Suprapubic skin (tissue), 4 donors: Measurements from ENCODE around the gene TMEM208. TPM values are rescaled to one million over a fixed set of nuclear protein-coding genes. Genes with fewer than 3 reads are reported as not detected.

Experiments used
- DNase-seq, 2 donors: peaks; one replicate each; pipeline ENCODE4 v3.0.0-alpha.2; 2019; ENCODE audit warnings: low spot score in 2 of 2
- H3K27ac ChIP-seq: fragments of 200-600 bp; sonication (generic); one replicate; pipeline ENCODE4 v1.5.1; 2019
- H3K27me3 ChIP-seq: fragments of 200-600 bp; sonication (generic); one replicate; pipeline ENCODE4 v1.5.1; 2019
- H3K36me3 ChIP-seq: fragments of 200-600 bp; sonication (generic); one replicate; pipeline ENCODE4 v1.5.1; 2019
- H3K4me1 ChIP-seq: fragments of 200-600 bp; sonication (generic); one replicate; pipeline ENCODE4 v1.5.1; 2019
- H3K4me3 ChIP-seq: fragments of 200-600 bp; sonication (generic); one replicate; pipeline ENCODE4 v1.5.1; 2019; ENCODE audit warnings: mild to moderate bottlenecking
- H3K9me3 ChIP-seq: fragments of 200-600 bp; sonication (generic); one replicate; pipeline ENCODE4 v1.5.1; 2019
- CTCF ChIP-seq, 2 donors: fragments of 200-600 bp in 1 of 2; fragments of 450-650 bp in 1 of 2; sonication (generic) in 1 of 2; IDR thresholded peaks; one replicate each; pipeline ENCODE4 v1.5.1; 2016 to 2019; ENCODE audit warnings: antibody characterized with exemption in 2 of 2, mild to moderate bottlenecking in 1 of 2, moderate library complexity in 1 of 2
- EP300 ChIP-seq: sonication (generic); formaldehyde crosslinking; IDR thresholded peaks from one replicate; pipeline ENCODE4 v1.6.1; 2017; ENCODE audit warnings: antibody characterized with exemption
- POLR2A ChIP-seq, 2 donors: fragments of 450-650 bp; IDR thresholded peaks; one replicate each; pipeline ENCODE4 v1.6.1; 2017; ENCODE audit warnings: antibody characterized with exemption in 2 of 2, mild to moderate bottlenecking in 2 of 2, moderate library complexity in 2 of 2
- POLR2AphosphoS5 ChIP-seq, 3 donors: sonication (generic); formaldehyde crosslinking; IDR thresholded peaks; one replicate each; pipeline ENCODE4 v1.6.1; 2017; ENCODE audit warnings: antibody characterized with exemption in 3 of 3
- WGBS: methylation state at CpG from one replicate; pipeline ENCODE4 v1.1.5; 2018; 5-methylcytosine and 5-hydroxymethylcytosine counted together
- total RNA-seq, 4 donors: library from RNA; depleted of rRNA; stranded (reverse); fragments of >200 nt; gene quantifications; one replicate each; pipeline ENCODE4 v1.1.0, GENCODE V29; 2016

The TMEM208 gene
- total RNA-seq, 4 donors from 2014 or later, result 32.8 to 46.8 (median 40.0) TPM

- WGBS, result 82% methylated on average over 9 of the region's 9 CpGs
- H3K4me3 ChIP-seq, result no peak overlapping the region
- no peak for DNase-seq
Measured at GRCh38 chr16:67264277-67264676, 37.3 kb downstream of the TMEM208 start.

GRCh38 chr16:67264866-67265265 is 37.9 kb downstream of the TMEM208 start:
- no peaks in the 10 kb centered on the region for H3K36me3 ChIP-seq
- 75% methylated on average over 5 of the region's 5 CpGs for WGBS
- no peaks in the 10 kb centered on the region for H3K9me3 ChIP-seq
- no peak overlapping the region for H3K27ac ChIP-seq
- TF ChIP-seq CTCF (IDR thresholded peaks at IDR 0.05) (no peak), POLR2A (IDR thresholded peaks at IDR 0.05) (no peak), POLR2AphosphoS5 (IDR thresholded peaks at IDR 0.05) (no peak), EP300 (no peak)
- no peaks in the 10 kb centered on the region for H3K4me1 ChIP-seq
- DNase-seq, result no peak
- no peaks in the 10 kb centered on the region for H3K27me3 ChIP-seq
- no peak overlapping the region for H3K4me3 ChIP-seq

More at GRCh38 chr16:67264277-67264676, 37.3 kb downstream of the TMEM208 start:
- H3K36me3 ChIP-seq, result no peaks in the 10 kb centered on the region
- H3K27me3 ChIP-seq, result no peaks in the 10 kb centered on the region
- no peak overlapping the region for H3K27ac ChIP-seq
- H3K4me1 ChIP-seq, result no peaks in the 10 kb centered on the region
- H3K9me3 ChIP-seq, result no peaks in the 10 kb centered on the region
- no peak for TF ChIP-seq POLR2A (IDR thresholded peaks at IDR 0.05)
- TF ChIP-seq POLR2AphosphoS5 (IDR thresholded peaks at IDR 0.05), result no peak
- no peak for TF ChIP-seq EP300
- no peak for TF ChIP-seq CTCF (IDR thresholded peaks at IDR 0.05)

- no peak for DNase-seq
- Histone ChIP-seq H3K27ac (no peak overlapping the region), H3K9me3 (no peaks in the 10 kb centered on the region), H3K27me3 (no peaks in the 10 kb centered on the region), H3K36me3 (no peaks in the 10 kb centered on the region), H3K4me1 (no peaks in the 10 kb centered on the region), H3K4me3 (no peak overlapping the region)
- 54% methylated on average over 7 of the region's 8 CpGs for WGBS
- no peak for TF ChIP-seq CTCF (IDR thresholded peaks at IDR 0.05)
- TF ChIP-seq EP300, result no peak
- TF ChIP-seq POLR2AphosphoS5 (IDR thresholded peaks at IDR 0.05), result no peak
- TF ChIP-seq POLR2A (IDR thresholded peaks at IDR 0.05), result no peak
Measured at GRCh38 chr16:67265834-67266233, 38.9 kb downstream of the TMEM208 start.

DNA sequence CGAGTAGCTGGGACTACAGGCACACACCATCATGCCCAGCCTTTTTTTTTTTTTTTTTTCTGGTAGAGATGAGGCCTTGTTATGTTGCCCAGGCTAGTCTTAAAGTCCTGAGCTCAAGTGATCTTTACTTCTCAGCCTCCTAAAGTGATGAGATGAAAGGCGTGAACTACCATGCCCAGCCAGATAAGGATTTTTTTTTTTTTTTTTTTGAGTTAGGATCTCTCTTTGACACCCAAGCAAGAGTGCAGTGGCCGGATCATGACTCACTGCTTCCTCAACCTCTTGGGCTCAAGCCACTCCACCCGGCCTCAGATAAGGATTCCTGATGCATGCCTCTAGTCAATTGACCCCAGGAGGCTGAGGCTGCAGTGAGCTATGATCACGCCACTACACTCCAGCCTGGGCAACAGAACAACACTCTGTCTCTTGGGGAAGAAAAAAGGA is 41.2 kb downstream of the TMEM208 start:
- no peak for DNase-seq
- H3K4me3 ChIP-seq, result no peak overlapping the region
- H3K36me3 ChIP-seq, result no peaks in the 10 kb centered on the region
- no peaks in the 10 kb centered on the region for H3K27me3 ChIP-seq
- no peak overlapping the region for H3K27ac ChIP-seq
- TF ChIP-seq POLR2AphosphoS5 (IDR thresholded peaks at IDR 0.05) (no peak), CTCF (IDR thresholded peaks at IDR 0.05) (no peak), EP300 (no peak), POLR2A (IDR thresholded peaks at IDR 0.05) (no peak)
- 53% methylated on average over 5 of the region's 5 CpGs for WGBS
- no peaks in the 10 kb centered on the region for H3K9me3 ChIP-seq
- no peaks in the 10 kb centered on the region for H3K4me1 ChIP-seq

DNA sequence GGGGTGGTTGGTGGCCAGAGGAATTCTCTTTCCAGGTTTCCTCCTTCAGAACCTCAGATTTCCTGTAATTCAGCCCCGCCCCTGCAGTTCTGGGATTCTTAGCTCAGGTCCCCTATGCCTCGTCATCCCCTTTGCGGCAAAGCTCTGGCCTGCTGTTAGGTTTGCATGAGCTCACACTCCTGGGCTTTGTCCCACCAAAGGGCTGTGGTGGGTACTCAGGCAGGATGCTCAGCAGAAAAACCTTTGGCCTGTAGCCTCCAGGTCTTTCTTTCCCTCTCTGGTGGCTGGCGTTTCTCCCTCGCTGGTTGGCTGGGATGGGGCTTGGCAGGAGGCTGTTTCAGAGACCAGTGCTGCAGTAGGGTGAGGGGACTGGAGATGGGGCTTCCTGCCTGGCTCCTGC is 42.8 kb downstream of the TMEM208 start:
- WGBS, result 41% methylated on average over 5 of the region's 5 CpGs

More for the DNA sequence above, 42.8 kb downstream of the TMEM208 start:
- Histone ChIP-seq H3K27me3 (no peaks in the 10 kb centered on the region), H3K36me3 (no peaks in the 10 kb centered on the region), H3K4me1 (no peaks in the 10 kb centered on the region), H3K27ac (no peak overlapping the region), H3K4me3 (no peak overlapping the region), H3K9me3 (no peaks in the 10 kb centered on the region)
- TF ChIP-seq EP300, result no peak
- TF ChIP-seq CTCF (IDR thresholded peaks at IDR 0.05), result no peak
- TF ChIP-seq POLR2AphosphoS5 (IDR thresholded peaks at IDR 0.05), result no peak
- no peak for TF ChIP-seq POLR2A (IDR thresholded peaks at IDR 0.05)
- DNase-seq, result no peak
